Measurements from ENCODE around the gene PPP1R15B. TPM values are rescaled to one million over a fixed set of nuclear protein-coding genes. Genes with fewer than 3 reads are reported as not detected.
A peak's percentile ranks its signal among the peaks of the same experiment; 100 is the strongest.

Gene PPP1R15B
- total RNA-seq, 2 experiments from 2014 or later: 63.8 to 64.6 TPM

GRCh38 chr1:204366759-204367158, 44.9 kb downstream of the PPP1R15B start:
- Mint-ChIP-seq H3K36me3 (ENCODE audit: low read depth) (no peaks in the 10 kb centered on the region), H3K4me1 (ENCODE audit: low read depth) (peaks cover 39% of the 10 kb centered on the region), H3K4me3 (no peak overlapping the region), H3K27me3 (peaks cover under 1% of the 10 kb centered on the region), H3K9me3 (no peaks in the 10 kb centered on the region), H3K27ac (no peak overlapping the region)
- intact Hi-C loops (cut with micrococcal nuclease): no loop called here
- ATAC-seq (no peak), DNase-seq (peak; percentile 51)
- ChIA-PET CTCF (interaction anchor here (0.9 to 2.2 kb wide), 7 partner anchors 9 to 216 kb away, joined by 3 to 16 read pairs (median 4); no protein-coding TSS in a partner anchor), POLR2A (interaction anchor here (0.8 to 1.0 kb wide), 2 partner anchors 128 to 215 kb away, joined by 3 to 4 read pairs; partner anchors contain the start of genes ETNK2 and PIK3C2B)
- TF ChIP-seq CTCF (IDR thresholded peaks at IDR 0.05): peak; percentile 26

GRCh38 chr1:204363335-204364114, 48.1 kb downstream of the PPP1R15B start:
- ChIA-PET CTCF (interaction anchor here (0.6 to 9.4 kb wide), 69 partner anchors 9 to 505 kb away, joined by 3 to 142 read pairs (median 5); partner anchors contain the start of genes ETNK2, GOLT1A and REN), POLR2A (interaction anchor here (0.6 to 1.9 kb wide), 10 partner anchors 14 to 224 kb away, joined by 3 to 8 read pairs (median 3); no protein-coding TSS in a partner anchor)
- Mint-ChIP-seq H3K4me1 (ENCODE audit: low read depth) (peaks cover 46% of the 10 kb centered on the region), H3K9me3 (no peaks in the 10 kb centered on the region), H3K36me3 (ENCODE audit: low read depth) (no peaks in the 10 kb centered on the region), H3K27me3 (peaks cover 4% of the 10 kb centered on the region), H3K4me3 (peak overlapping the region; percentile 51), H3K27ac (peak overlapping the region; percentile 80)
- intact Hi-C loops (cut with micrococcal nuclease): loop anchor here (1.0 to 5.0 kb wide), 2 partner anchors 111 to 200 kb away; no protein-coding TSS in a partner anchor
- peak; percentile 95 for TF ChIP-seq CTCF (IDR thresholded peaks at IDR 0.05)
- DNase-seq (peak; percentile 89), ATAC-seq (peak; percentile 87)

GRCh38 chr1:204362984-204363334, 48.7 kb downstream of the PPP1R15B start:
- DNase-seq (no peak), ATAC-seq (no peak)
- POLR2A ChIA-PET: interaction anchor here (0.6 to 1.9 kb wide), 6 partner anchors 22 to 223 kb away, joined by 3 to 8 read pairs (median 3); no protein-coding TSS in a partner anchor
- intact Hi-C loops (cut with micrococcal nuclease): loop anchor here (1.0 to 5.0 kb wide), 2 partner anchors 111 to 200 kb away; no protein-coding TSS in a partner anchor
- Mint-ChIP-seq H3K27me3 (peaks cover 4% of the 10 kb centered on the region), H3K27ac (peak overlapping the region; percentile 80), H3K4me1 (ENCODE audit: low read depth) (peaks cover 46% of the 10 kb centered on the region), H3K36me3 (ENCODE audit: low read depth) (no peaks in the 10 kb centered on the region), H3K4me3 (peak overlapping the region; percentile 51), H3K9me3 (no peaks in the 10 kb centered on the region)
- CTCF ChIA-PET: interaction anchor here (0.6 to 9.4 kb wide), 60 partner anchors 9 to 444 kb away, joined by 3 to 142 read pairs (median 5); partner anchors contain the start of genes ETNK2, GOLT1A and REN
- no peak for TF ChIP-seq CTCF (IDR thresholded peaks at IDR 0.05)

GRCh38 chr1:204361781-204362180, 49.8 kb downstream of the PPP1R15B start:
- no peak for TF ChIP-seq CTCF (IDR thresholded peaks at IDR 0.05)
- CTCF ChIA-PET: interaction anchor here (0.7 to 9.4 kb wide), 16 partner anchors 13 to 209 kb away, joined by 3 to 142 read pairs (median 24); partner anchors contain the start of genes GOLT1A and REN
- Mint-ChIP-seq H3K27ac (no peak overlapping the region), H3K4me1 (ENCODE audit: low read depth) (peaks cover 46% of the 10 kb centered on the region), H3K4me3 (no peak overlapping the region), H3K9me3 (no peaks in the 10 kb centered on the region), H3K36me3 (ENCODE audit: low read depth) (no peaks in the 10 kb centered on the region), H3K27me3 (peaks cover 7% of the 10 kb centered on the region)
- intact Hi-C loops (cut with micrococcal nuclease): loop anchor here (5.0 kb wide), 1 partner anchor 109 kb away; no protein-coding TSS in a partner anchor
- no peak for DNase-seq
- POLR2A ChIA-PET: no interaction called here
- ATAC-seq: no peak
